ENCODE measurements around the gene FKBP6.
A peak's percentile ranks its signal among the peaks of the same experiment; 100 is the strongest.
"Not testable (repeated sequence)": the region's sequence is repeated elsewhere in the genome, so short reads cannot be mapped to it uniquely, and the experiment has no call there.

Gene FKBP6

DNA sequence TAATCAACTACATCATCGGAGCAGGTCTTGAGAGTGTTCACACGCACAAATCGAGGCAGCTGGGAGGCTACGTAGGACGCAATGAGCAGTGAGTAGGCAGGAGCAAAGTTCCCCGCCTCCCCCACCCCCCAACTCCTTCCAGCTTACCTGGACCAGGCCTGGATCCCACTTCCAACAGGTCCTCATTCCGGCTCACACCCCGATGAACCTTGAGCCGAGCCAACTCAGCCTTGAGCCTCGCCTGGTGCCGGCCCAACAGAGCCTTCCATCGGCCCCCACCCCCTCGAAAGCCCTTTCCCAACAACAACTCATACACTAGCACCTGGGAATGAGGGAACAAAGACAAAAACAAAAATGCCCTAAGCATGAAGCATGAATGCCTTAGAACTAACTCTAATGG lies 20.5 kb upstream of the FKBP6 start:
- Histone ChIP-seq H3K4me3 (ENCODE audit: low read depth, low read length) (no peak overlapping the region), H3K27ac (no peak overlapping the region), H3K27me3 (ENCODE audit: insufficient read depth, low read depth, severe bottlenecking) (no peaks in the 10 kb centered on the region), H3K36me3 (peaks cover 16% of the 10 kb centered on the region), H3K9me3 (ENCODE audit: severe bottlenecking) (no peaks in the 10 kb centered on the region)
- TF ChIP-seq, protein P1, sequence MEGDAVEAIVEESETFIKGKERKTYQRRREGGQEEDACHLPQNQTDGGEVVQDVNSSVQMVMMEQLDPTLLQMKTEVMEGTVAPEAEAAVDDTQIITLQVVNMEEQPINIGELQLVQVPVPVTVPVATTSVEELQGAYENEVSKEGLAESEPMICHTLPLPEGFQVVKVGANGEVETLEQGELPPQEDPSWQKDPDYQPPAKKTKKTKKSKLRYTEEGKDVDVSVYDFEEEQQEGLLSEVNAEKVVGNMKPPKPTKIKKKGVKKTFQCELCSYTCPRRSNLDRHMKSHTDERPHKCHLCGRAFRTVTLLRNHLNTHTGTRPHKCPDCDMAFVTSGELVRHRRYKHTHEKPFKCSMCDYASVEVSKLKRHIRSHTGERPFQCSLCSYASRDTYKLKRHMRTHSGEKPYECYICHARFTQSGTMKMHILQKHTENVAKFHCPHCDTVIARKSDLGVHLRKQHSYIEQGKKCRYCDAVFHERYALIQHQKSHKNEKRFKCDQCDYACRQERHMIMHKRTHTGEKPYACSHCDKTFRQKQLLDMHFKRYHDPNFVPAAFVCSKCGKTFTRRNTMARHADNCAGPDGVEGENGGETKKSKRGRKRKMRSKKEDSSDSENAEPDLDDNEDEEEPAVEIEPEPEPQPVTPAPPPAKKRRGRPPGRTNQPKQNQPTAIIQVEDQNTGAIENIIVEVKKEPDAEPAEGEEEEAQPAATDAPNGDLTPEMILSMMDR (IDR thresholded peaks at IDR 0.05; ENCODE audit: low read depth, low read length): no peak
- no peak for DNase-seq

DNA sequence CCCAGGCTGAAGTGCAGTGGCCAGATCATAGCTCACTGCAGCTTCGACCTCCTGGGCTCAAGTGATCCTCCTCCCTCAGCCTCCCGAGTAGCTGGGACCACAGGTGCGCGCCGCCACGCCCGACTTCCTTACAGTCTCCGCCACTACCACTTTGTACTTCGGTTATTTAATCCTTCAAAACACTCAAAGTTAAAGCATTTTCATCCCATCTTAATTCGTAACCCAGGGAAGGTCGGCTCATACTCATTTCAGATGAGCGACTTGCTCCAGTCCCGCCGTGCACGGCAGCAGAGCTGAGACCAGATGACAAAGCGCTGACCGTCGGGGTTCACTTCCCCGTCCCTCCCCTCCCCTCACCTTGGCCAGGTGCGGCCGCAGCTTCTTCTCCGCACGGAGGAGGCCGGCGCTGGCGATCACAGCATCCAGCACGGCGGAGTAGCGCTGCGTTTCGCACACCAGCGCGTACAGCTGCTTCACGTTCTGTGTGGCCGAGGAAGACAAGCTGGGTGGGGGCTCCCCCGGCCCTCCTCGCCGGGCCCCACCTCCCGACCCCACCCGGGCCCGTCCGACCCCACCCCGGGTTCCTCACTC lies 19.8 kb upstream of the FKBP6 start:
- Histone ChIP-seq H3K9me3 (ENCODE audit: severe bottlenecking) (no peaks in the 10 kb centered on the region), H3K4me3 (ENCODE audit: low read depth, low read length) (peak overlapping the region; percentile 82), H3K36me3 (peaks cover 16% of the 10 kb centered on the region), H3K27ac (no peak overlapping the region; the same call in 1 of the 2 replicates), H3K27me3 (ENCODE audit: insufficient read depth, low read depth, severe bottlenecking) (no peaks in the 10 kb centered on the region)
- no peak for DNase-seq
- TF ChIP-seq, protein P1 (IDR thresholded peaks at IDR 0.05; ENCODE audit: low read depth, low read length): no peak

DNA sequence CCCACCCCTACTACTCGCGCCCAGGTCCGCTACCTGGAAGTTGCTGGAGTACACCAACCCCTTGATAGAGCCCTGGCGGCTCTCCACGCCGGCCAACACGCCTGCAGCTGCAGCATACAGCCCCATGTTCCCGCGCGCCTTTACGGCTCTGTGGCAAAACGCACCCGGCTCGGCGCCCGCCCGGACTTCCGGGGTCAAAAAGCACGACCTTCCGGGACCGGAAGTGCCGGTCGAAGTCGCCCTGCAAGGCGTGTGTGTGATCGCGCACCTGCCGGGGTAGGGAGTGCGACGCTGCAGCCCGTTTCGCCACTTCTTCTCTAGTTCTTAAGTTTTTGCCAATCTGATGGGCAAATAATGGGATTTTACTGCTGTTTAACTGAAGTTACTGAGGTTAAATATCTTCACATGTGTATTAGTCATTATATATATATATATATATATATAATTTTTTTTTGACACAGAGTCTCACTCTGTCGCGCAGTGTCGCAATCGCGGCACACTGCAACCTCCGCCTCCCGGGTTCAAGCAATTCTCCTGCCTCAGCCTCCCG lies 19.2 kb upstream of the FKBP6 start, which contains the start of gene NSUN5:
Gene NSUN5 (minus strand): TSS at position 162 of the 550 bp plus-strand sequence. CDS start 36 bp downstream, at position 126.
- Histone ChIP-seq H3K9me3 (ENCODE audit: severe bottlenecking) (no peaks in the 10 kb centered on the region), H3K4me3 (ENCODE audit: low read depth, low read length) (peak within 1 kb of the TSS; percentile 82), H3K27ac (no peak within 1 kb of the TSS; the same call in none of the 2 replicates), H3K27me3 (ENCODE audit: insufficient read depth, low read depth, severe bottlenecking) (no peaks in the 10 kb centered on the region), H3K36me3 (peaks cover 15% of the 10 kb centered on the region)
- TF ChIP-seq, protein P1 (IDR thresholded peaks at IDR 0.05; ENCODE audit: low read depth, low read length): no peak
- peak; percentile 91 for DNase-seq

DNA sequence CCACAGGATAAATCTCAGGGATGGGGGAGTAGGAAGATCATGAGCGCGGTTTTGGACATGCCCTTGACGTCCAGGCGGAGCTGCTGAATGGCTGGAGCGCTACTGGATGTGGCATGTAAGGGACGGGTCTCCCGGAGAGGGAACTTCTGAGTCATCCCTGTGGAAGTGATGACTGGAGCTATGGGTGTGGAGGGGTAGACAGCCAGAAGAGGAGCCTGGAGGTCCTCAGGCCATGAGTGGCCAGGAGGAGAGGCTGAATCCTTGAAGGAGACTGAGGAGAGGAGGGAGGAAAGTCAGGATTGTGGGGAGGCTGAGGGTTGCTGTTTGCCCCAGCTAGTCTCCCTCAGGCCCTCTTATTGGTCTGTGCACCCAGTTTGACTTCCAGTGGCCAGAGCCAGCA lies 16.5 kb upstream of the FKBP6 start:
- not testable (repeated sequence) for H3K9me3 ChIP-seq (ENCODE audit: severe bottlenecking); H3K4me3 ChIP-seq (ENCODE audit: low read depth, low read length); H3K27me3 ChIP-seq (ENCODE audit: insufficient read depth, low read depth, severe bottlenecking); DNase-seq; H3K27ac ChIP-seq; H3K36me3 ChIP-seq

DNA sequence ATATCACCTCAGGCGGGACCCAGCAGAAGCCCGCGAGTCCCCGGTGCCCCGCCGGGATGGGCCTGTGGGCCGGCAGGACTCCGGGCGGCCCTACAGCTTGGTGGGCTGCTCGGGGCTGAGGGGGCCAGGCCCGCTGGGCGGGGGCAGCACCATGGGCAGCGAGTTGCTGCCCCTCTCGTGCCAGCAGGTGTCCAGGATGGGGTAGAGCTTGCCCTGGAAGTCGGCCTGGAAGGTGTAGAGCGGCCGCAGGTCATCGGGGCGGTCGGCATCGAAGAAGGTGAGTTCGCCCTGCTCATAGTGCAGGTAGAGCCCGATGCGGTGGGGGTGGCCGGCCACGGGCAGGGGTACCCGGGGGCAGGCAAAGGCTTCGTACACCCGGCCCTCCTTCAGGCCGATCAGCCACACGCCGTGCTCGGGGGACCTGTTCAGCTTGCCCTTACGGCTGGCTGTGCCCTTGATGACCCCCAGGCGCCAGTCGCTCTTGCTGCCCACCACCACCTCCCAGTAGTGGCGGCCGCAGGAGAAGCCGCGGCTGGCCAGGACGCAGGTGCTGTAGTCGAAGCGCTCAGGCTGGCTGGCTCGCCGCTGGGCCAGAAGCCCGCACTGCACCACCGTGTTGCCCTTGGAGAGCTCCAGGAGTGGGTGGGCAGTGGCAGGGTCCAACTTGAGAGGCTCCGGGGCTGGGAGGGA lies 15.0 kb upstream of the FKBP6 start:
- Histone ChIP-seq H3K9me3 (ENCODE audit: severe bottlenecking) (no peaks in the 10 kb centered on the region), H3K4me3 (ENCODE audit: low read depth, low read length) (no peak overlapping the region), H3K27me3 (ENCODE audit: insufficient read depth, low read depth, severe bottlenecking) (no peaks in the 10 kb centered on the region), H3K27ac (no peak overlapping the region), H3K36me3 (no peaks in the 10 kb centered on the region)
- TF ChIP-seq, protein P1 (IDR thresholded peaks at IDR 0.05; ENCODE audit: low read depth, low read length): no peak
- DNase-seq: no peak

DNA sequence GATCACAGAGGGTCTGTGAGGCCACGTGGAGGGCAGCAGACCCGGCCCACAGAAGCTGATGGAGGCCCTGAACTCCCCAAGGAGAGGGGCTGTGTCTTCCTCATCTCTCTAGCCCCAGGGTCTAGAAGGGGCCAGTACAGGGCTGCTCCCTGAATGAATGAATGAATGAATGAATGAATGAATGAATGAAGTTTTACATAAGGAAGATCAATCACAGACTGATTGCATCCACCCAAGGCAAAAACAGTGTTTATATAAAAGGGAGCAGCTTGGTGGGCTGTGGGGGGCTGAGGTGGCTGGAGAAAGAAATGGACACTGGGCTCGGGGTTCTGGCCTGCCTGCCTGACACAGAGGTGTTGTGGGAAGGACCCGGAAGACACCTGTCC lies 14.4 kb upstream of the FKBP6 start:
- Histone ChIP-seq H3K4me3 (ENCODE audit: low read depth, low read length) (no peak overlapping the region), H3K27ac (no peak overlapping the region), H3K27me3 (ENCODE audit: insufficient read depth, low read depth, severe bottlenecking) (no peaks in the 10 kb centered on the region), H3K9me3 (ENCODE audit: severe bottlenecking) (no peaks in the 10 kb centered on the region), H3K36me3 (no peaks in the 10 kb centered on the region)
- DNase-seq: no peak
- TF ChIP-seq, protein P1 (IDR thresholded peaks at IDR 0.05; ENCODE audit: low read depth, low read length): no peak
